Liver (tissue), 9 donors: ENCODE measurements around the gene SYNM. TPM values are rescaled to one million over a fixed set of nuclear protein-coding genes. Genes with fewer than 3 reads are reported as not detected.

ENCODE experiments used
- DNase-seq: peaks from one replicate; pipeline ENCODE4 v3.0.0-alpha.2; 2017; ENCODE audit warnings: low spot score
- H3K27ac ChIP-seq, 2 donors: one replicate each; pipeline ENCODE4 v1.7.0; 2013; ENCODE audit warnings: inconsistent platforms in 2 of 2, low read length in 2 of 2, control low read depth in 1 of 2, low read depth in 1 of 2, mild to moderate bottlenecking in 1 of 2
- H3K27me3 ChIP-seq, 4 donors: one replicate each; pipeline versions ENCODE4 v1.6.1 to v1.7.0; 2013; ENCODE audit warnings: low read length in 3 of 4, inconsistent platforms in 1 of 4, mild to moderate bottlenecking in 1 of 4, moderate library complexity in 1 of 4; ENCODE audit not compliant: control insufficient read depth in 4 of 4, insufficient read depth in 4 of 4
- H3K36me3 ChIP-seq, 4 donors: one replicate each; pipeline versions ENCODE4 v1.6.1 to v1.7.0; 2013; ENCODE audit warnings: low read length in 3 of 4, mild to moderate bottlenecking in 3 of 4, low read depth in 1 of 4, moderate library complexity in 1 of 4; ENCODE audit not compliant: control insufficient read depth in 4 of 4, insufficient read depth in 3 of 4
- H3K4me1 ChIP-seq, 4 donors: one replicate each; pipeline versions ENCODE4 v1.6.1 to v1.7.0; 2013; ENCODE audit warnings: low read length in 3 of 4, mild to moderate bottlenecking in 3 of 4, moderate library complexity in 1 of 4; ENCODE audit not compliant: control insufficient read depth in 4 of 4, insufficient read depth in 4 of 4
- H3K4me3 ChIP-seq, 3 donors: one replicate each; pipeline versions ENCODE4 v1.6.1 to v1.7.0; 2013; ENCODE audit warnings: low read length in 3 of 3, control low read depth in 1 of 3, low read depth in 1 of 3, mild to moderate bottlenecking in 1 of 3
- H3K9ac ChIP-seq, 2 donors: one replicate each; pipeline ENCODE4 v1.7.0; 2013; ENCODE audit warnings: low read length in 2 of 2, mild to moderate bottlenecking in 2 of 2, moderate library complexity in 2 of 2, control low read depth in 1 of 2, low read depth in 1 of 2
- H3K9me3 ChIP-seq, 4 donors: one replicate each; pipeline versions ENCODE4 v1.6.1 to v1.7.0; 2013; ENCODE audit warnings: low read length in 3 of 4; ENCODE audit not compliant: control insufficient read depth in 4 of 4
- CTCF ChIP-seq: fragments of 150-350 bp; IDR thresholded peaks from 2 replicates; pipeline ENCODE4 v1.5.1; 2017; ENCODE audit warnings: improper control_type of control experiment, low read depth, low read length; ENCODE audit not compliant: missing input control
- FOXA1 ChIP-seq: IDR thresholded peaks from 2 replicates; pipeline ENCODE4 v1.6.1; 2016; ENCODE audit warnings: antibody characterized with exemption
- FOXA2 ChIP-seq: IDR thresholded peaks from 2 replicates; pipeline ENCODE4 v1.6.1; 2016; ENCODE audit warnings: antibody characterized with exemption
- GABPA ChIP-seq, 2 donors: IDR thresholded peaks in 1 of 2; conservative IDR thresholded peaks in 1 of 2; 2 replicates each; pipeline ENCODE4 v1.6.1; 2016; ENCODE audit warnings: antibody characterized with exemption in 2 of 2, mild to moderate bottlenecking in 1 of 2, moderate library complexity in 1 of 2
- HNF4A ChIP-seq, 2 donors: conservative IDR thresholded peaks; 2 replicates each; pipeline ENCODE4 v1.6.1; 2016; ENCODE audit warnings: antibody characterized with exemption in 2 of 2, mild to moderate bottlenecking in 2 of 2
- HNF4G ChIP-seq: IDR thresholded peaks from 2 replicates; pipeline ENCODE4 v1.6.1; 2016; ENCODE audit warnings: antibody characterized with exemption
- JUND ChIP-seq, 2 donors: IDR thresholded peaks; 2 replicates each; pipeline ENCODE4 v1.6.1; 2016; ENCODE audit warnings: antibody characterized with exemption in 2 of 2
- NR2F2 ChIP-seq: IDR thresholded peaks from 2 replicates; pipeline ENCODE4 v1.6.1; 2016; ENCODE audit warnings: antibody characterized with exemption
- RAD21 ChIP-seq, 2 donors: IDR thresholded peaks; 2 replicates each; pipeline ENCODE4 v1.6.1; 2016; ENCODE audit warnings: antibody characterized with exemption in 2 of 2, mild to moderate bottlenecking in 2 of 2
- SP1 ChIP-seq: IDR thresholded peaks from 2 replicates; pipeline ENCODE4 v1.6.1; 2018; ENCODE audit warnings: antibody characterized with exemption, mild to moderate bottlenecking
- ZBTB33 ChIP-seq: IDR thresholded peaks from 2 replicates; pipeline ENCODE4 v1.6.1; 2016; ENCODE audit warnings: antibody characterized with exemption
- WGBS: extraction: QIAGEN DNeasy Blood & Tissue Kit; methylation state at CpG from one replicate; pipeline ENCODE4 v1.1.7; 2013; 5-methylcytosine and 5-hydroxymethylcytosine counted together
- polyA plus RNA-seq, 2 donors: library from polyadenylated mRNA; stranded (reverse) in 1 of 2; unstranded in 1 of 2; fragments of 200-250 nt in 1 of 2; fragments of >200 nt in 1 of 2; fragmentation: Nextera tagmentation in 1 of 2; extraction: Ambion mirVana in 1 of 2; gene quantifications; one replicate each; pipeline versions ENCODE4 v1.2.1 to v1.2.3, GENCODE V29; 2013 to 2015
- total RNA-seq, 2 donors: library from RNA; depleted of rRNA; stranded (reverse); fragments of >200 nt; gene quantifications; one replicate each; pipeline ENCODE4 v1.2.3, GENCODE V29; 2014
- donor health status: healthy.
- donor health status: healthy.
- donor health status: healthy.
- donor health status: healthy.
- donor health status: healthy.

The SYNM gene
- total and polyA plus RNA-seq, 4 donors, result 0.39 to 6.4 (median 1.2) TPM

- peak in 1 of 2 donors; percentile 19 for TF ChIP-seq JUND (IDR thresholded peaks at IDR 0.05)
- TF ChIP-seq GABPA (IDR thresholded peaks at IDR 0.05 in 1 of 2, conservative IDR thresholded peaks at IDR 0.05 in 1 of 2), result no peak
- TF ChIP-seq HNF4A (conservative IDR thresholded peaks at IDR 0.05), result peak; percentile 31 to 68
These were observed 39.1 kb downstream of the SYNM start (continued) for GRCh38 chr15:99143655-99144610.

- H3K4me1 ChIP-seq, result peaks cover 4 to 19% (median 14%) of the 10 kb centered on the region in 4 donors
- H3K9me3 ChIP-seq, result no peaks in the 10 kb centered on the region
- TF ChIP-seq ZBTB33 (no peak), NR2F2 (no peak), GABPA (IDR thresholded peaks at IDR 0.05 in 1 of 2, conservative IDR thresholded peaks at IDR 0.05 in 1 of 2) (no peak), SP1 (no peak), HNF4A (conservative IDR thresholded peaks at IDR 0.05) (no peak), CTCF (no peak), JUND (IDR thresholded peaks at IDR 0.05) (no peak), FOXA2 (no peak)
- no peak overlapping the region for H3K9ac ChIP-seq
- DNase-seq, result no peak
- H3K36me3 ChIP-seq, result no peaks in the 10 kb centered on the region
- no peak overlapping the region for H3K4me3 ChIP-seq
- no peak overlapping the region for H3K27ac ChIP-seq
- H3K27me3 ChIP-seq, result no peaks in the 10 kb centered on the region
- 92% methylated on average over 10 of the region's 10 CpGs for WGBS
These were observed 40.1 kb downstream of the SYNM start for GRCh38 chr15:99145005-99145404.

- Histone ChIP-seq H3K36me3 (no peaks in the 10 kb centered on the region), H3K4me3 (no peak overlapping the region), H3K27me3 (no peaks in the 10 kb centered on the region), H3K9me3 (no peaks in the 10 kb centered on the region), H3K27ac (no peak overlapping the region), H3K4me1 (peaks cover 4 to 19% (median 14%) of the 10 kb centered on the region in 4 donors), H3K9ac (no peak overlapping the region)
- TF ChIP-seq ZBTB33 (no peak), SP1 (no peak), HNF4A (conservative IDR thresholded peaks at IDR 0.05) (no peak), FOXA1 (no peak), JUND (IDR thresholded peaks at IDR 0.05) (no peak), HNF4G (no peak), GABPA (IDR thresholded peaks at IDR 0.05 in 1 of 2, conservative IDR thresholded peaks at IDR 0.05 in 1 of 2) (no peak), FOXA2 (no peak), NR2F2 (no peak), RAD21 (IDR thresholded peaks at IDR 0.05) (no peak)
- no peak for DNase-seq
- 81% methylated on average over 6 of the region's 6 CpGs for WGBS
These were observed 40.9 kb downstream of the SYNM start for GRCh38 chr15:99145778-99146177.
